K562 (cell line): ENCODE results near the gene CADPS2. TPM values are rescaled to one million over a fixed set of nuclear protein-coding genes. Genes with fewer than 3 reads are reported as not detected.

Experiments
- ATAC-seq: fragments of 200-7000 bp; cut with Tn5 transposase; 3 replicates; pipeline ENCODE4 v1.9.1; 2020; ENCODE audit warnings: moderate library complexity
- BruUV-seq: library from RNA; stranded (reverse); fragments of 400-500 nt; replicated peaks from 2 replicates; lab custom pipeline; 2021; lab: Mats Ljungman, UMichigan
- CTCF ChIA-PET: fragments of 300-600 bp; formaldehyde crosslinking; extraction: SDS; loops from one replicate; lab custom pipeline; 2021; ENCODE audit warnings: low intra/inter-chr PET ratio; lab: Yijun Ruan, JAX
- POLR2A ChIA-PET: fragments of 300-600, 350-650 bp; sonication (Branson Sonifier 250); formaldehyde crosslinking; extraction: SDS; loops from one replicate; lab custom pipeline; 2021; ENCODE audit warnings: antibody characterized with exemption, inconsistent platforms; lab: Yijun Ruan, JAX
- DNase-seq, 4 experiments: peaks; one replicate each; pipeline versions ENCODE4 v3.0.0 to v3.0.0-alpha.2; 2011 to 2018; ENCODE audit warnings: low spot score in 3 of 4, mixed read lengths in 3 of 4; ENCODE audit errors: extremely low read depth in 1 of 4
- FAIRE-seq: peaks from 2 replicates; lab custom pipeline; 2011; peaks lifted over from hg19 to GRCh38; lab: Jason Lieb, UNC
- H2AFZ ChIP-seq: 2 replicates; pipeline ENCODE4 v1.6.0; 2011; ENCODE audit warnings: low read depth, low read length, control low read depth, inconsistent platforms
- H3K27ac ChIP-seq: fragments of 200-600 bp; 3 replicates; pipeline ENCODE4 v1.8.0; 2011; ENCODE audit warnings: low read depth, mild to moderate bottlenecking, control low read depth, inconsistent platforms, low read length, moderate library complexity, mixed read lengths; ENCODE audit errors: extremely low read depth
- H3K27me3 ChIP-seq, 2 experiments: fragments of 300-600 bp in 1 of 2; 2 replicates in 1 of 2; 3 replicates in 1 of 2; pipeline versions ENCODE4 v1.6.0 to v1.8.0; 2011; ENCODE audit warnings: inconsistent platforms in 2 of 2, low read length in 2 of 2, mild to moderate bottlenecking in 1 of 2, mixed read lengths in 1 of 2, moderate library complexity in 1 of 2; ENCODE audit not compliant: control insufficient read depth in 2 of 2, insufficient read depth in 2 of 2
- H3K36me3 ChIP-seq: fragments of 300-600 bp; 3 replicates; pipeline ENCODE4 v1.8.0; 2011; ENCODE audit warnings: mild to moderate bottlenecking, low read length, inconsistent platforms; ENCODE audit not compliant: control insufficient read depth, insufficient read depth
- H3K4me1 ChIP-seq, 2 experiments: fragments of 200-600 bp in 1 of 2; replicated peaks in 1 of 2; 2 replicates in 1 of 2; 3 replicates in 1 of 2; pipeline versions ENCODE4 v1.5.1 to v1.8.0; 2011; ENCODE audit warnings: inconsistent platforms in 2 of 2, low read length in 2 of 2, mild to moderate bottlenecking in 1 of 2, mixed read lengths in 1 of 2, moderate library complexity in 1 of 2; ENCODE audit not compliant: control insufficient read depth in 2 of 2, insufficient read depth in 2 of 2
- H3K4me2 ChIP-seq: 2 replicates; pipeline ENCODE4 v1.6.1; 2011; ENCODE audit warnings: low read length, control low read depth, inconsistent platforms, mixed read lengths; ENCODE audit not compliant: insufficient read depth
- H3K4me3 ChIP-seq: fragments of 200-600 bp; sonication (generic), shearing (Covaris generic); 2 replicates; pipeline ENCODE4 v1.5.1; 2016; ENCODE audit warnings: control low read depth, inconsistent platforms
- H3K79me2 ChIP-seq: fragments of 200-600 bp; 3 replicates; pipeline ENCODE4 v1.8.0; 2011; ENCODE audit warnings: low read length, inconsistent platforms; ENCODE audit not compliant: control insufficient read depth, insufficient read depth
- H3K9ac ChIP-seq, 2 experiments: 2 replicates each; pipeline versions ENCODE4 v1.6.0 to v1.6.1; 2011; ENCODE audit warnings: low read depth in 2 of 2, low read length in 2 of 2, control low read depth in 1 of 2, inconsistent platforms in 1 of 2, mild to moderate bottlenecking in 1 of 2, mixed read lengths in 1 of 2; ENCODE audit not compliant: insufficient read depth in 1 of 2
- H3K9me1 ChIP-seq: one replicate; pipeline ENCODE4 v1.6.0; 2011; ENCODE audit warnings: inconsistent platforms, mild to moderate bottlenecking, low read length, moderate library complexity; ENCODE audit not compliant: control insufficient read depth, insufficient read depth
- H3K9me3 ChIP-seq: replicated peaks from 2 replicates; pipeline ENCODE4 v1.5.1; 2011; ENCODE audit warnings: low read depth, low read length, inconsistent platforms; ENCODE audit not compliant: control insufficient read depth, insufficient read depth
- H4K20me1 ChIP-seq: replicated peaks from 2 replicates; pipeline ENCODE4 v1.6.1; 2011; ENCODE audit warnings: low read length, inconsistent platforms, mixed read lengths; ENCODE audit not compliant: control insufficient read depth, insufficient read depth
- CCNT2 ChIP-seq: IDR thresholded peaks from 2 replicates; pipeline ENCODE4 v1.6.1; 2011; ENCODE audit warnings: borderline replicate concordance, low read depth, mild to moderate bottlenecking, moderate library complexity, mixed read lengths, low read length; ENCODE audit not compliant: insufficient read length; ENCODE audit errors: extremely low read depth
- HNRNPK ChIP-seq: fragments of 200-400 bp; formaldehyde crosslinking; IDR thresholded peaks from one replicate; pipeline ENCODE4 v1.6.1; 2018; ENCODE audit warnings: mild to moderate bottlenecking, low read depth, low read length; ENCODE audit not compliant: poor library complexity, severe bottlenecking
- LARP7 ChIP-seq: fragments of 450-650 bp; IDR thresholded peaks from 2 replicates; pipeline ENCODE4 v1.6.1; 2016
- MYC ChIP-seq, 2 experiments: fragments of 250-450 bp in 1 of 2; sonication (Bioruptor Pico) in 1 of 2; IDR thresholded peaks; 2 replicates each; pipeline versions ENCODE4 v1.5.1 to v1.6.1; 2012 to 2021; ENCODE audit warnings: low read depth in 2 of 2, borderline replicate concordance in 1 of 2, improper control_type of control experiment in 1 of 2, low read length in 1 of 2, mild to moderate bottlenecking in 1 of 2, moderate library complexity in 1 of 2
- NR3C1 ChIP-seq: sonication (generic); formaldehyde crosslinking; IDR thresholded peaks from 2 replicates; pipeline ENCODE4 v1.8.1; 2022; ENCODE audit warnings: missing genetic modification reagents
- POLR2B ChIP-seq: fragments of 450-650 bp; IDR thresholded peaks from 2 replicates; pipeline ENCODE4 v1.6.1; 2018; ENCODE audit warnings: low read depth; ENCODE audit not compliant: partially characterized antibody
- SMAD4 ChIP-seq: fragments of 250-450 bp; sonication (Bioruptor Pico); conservative IDR thresholded peaks from 2 replicates; pipeline ENCODE4 v1.8.0; 2021; ENCODE audit warnings: inconsistent platforms, mild to moderate bottlenecking, moderate library complexity
- SMARCB1 ChIP-seq: IDR thresholded peaks from 2 replicates; pipeline ENCODE4 v1.6.1; 2011; ENCODE audit warnings: improper control_type of control experiment, low read depth; ENCODE audit not compliant: insufficient read length
- ZNF584 ChIP-seq: fragments of 200-800 bp; sonication (Bioruptor generic); IDR thresholded peaks from 2 replicates; pipeline ENCODE4 v1.6.1; 2016; ENCODE audit warnings: low read depth, mild to moderate bottlenecking, missing genetic modification characterization, missing compliant biosample characterization
- ZNF740 ChIP-seq, 3 experiments: fragments of 200-800 bp in 1 of 3; sonication (Bioruptor generic) in 1 of 3; sonication (generic) in 1 of 3; formaldehyde crosslinking in 1 of 3; IDR thresholded peaks; 2 replicates each; pipeline versions ENCODE4 v1.6.1 to v1.8.0; 2016 to 2022; ENCODE audit warnings: mild to moderate bottlenecking in 2 of 3, missing compliant biosample characterization in 2 of 3, missing genetic modification characterization in 2 of 3, missing genetic modification reagents in 1 of 3
- WGBS: fragments of 100-300 bp; shearing (Covaris generic); methylation state at CpG from one replicate; pipeline ENCODE4 v1.1.6; 2016; ENCODE audit warnings: low coverage, mixed read lengths; ENCODE audit not compliant: insufficient coverage; ENCODE audit errors: missing lambda C conversion rate; 5-methylcytosine and 5-hydroxymethylcytosine counted together
- in situ Hi-C: fragments of 300-500 bp; cut with MboI; formaldehyde crosslinking; loops from 4 replicates; pipeline ENCODE4 v1.15.0; 2018; ENCODE audit warnings: inconsistent platforms, mixed read lengths
- intact Hi-C: fragments of 100-400 bp; cut with micrococcal nuclease; formaldehyde crosslinking; loops from 2 replicates; pipeline ENCODE4 v1.14.2; 2022
- polyA plus RNA-seq, 8 experiments: library from polyadenylated mRNA; depleted of rRNA in 4 of 8; stranded (reverse) in 5 of 8; unstranded in 3 of 8; fragments of >200 nt; fragmentation: Nextera tagmentation in 2 of 8; fragmentation: Illumina TruSeq in 1 of 8; extraction: Ambion mirVana in 2 of 8; extraction: Trizol in 1 of 8; gene quantifications; 2 replicates each; pipeline versions ENCODE4 v1.2.1 to v1.2.3, GENCODE V29; 2011 to 2014; ENCODE audit warnings: inconsistent platforms in 1 of 8, missing spikeins in 1 of 8
- total RNA-seq, 7 experiments: library from RNA; depleted of rRNA in 6 of 7; stranded (reverse); fragments of >200 nt in 6 of 7; fragmentation: Illumina TruSeq in 2 of 7; extraction: Trizol in 2 of 7; gene quantifications; 2 replicates each; pipeline versions ENCODE4 v1.2.1 to v1.2.3, GENCODE V29; 2011 to 2021; ENCODE audit warnings: low replicate concordance in 1 of 7
- TF ChIP-seq, protein P1 (sequence below): IDR thresholded peaks from 2 replicates; pipeline ENCODE4 v1.6.1; 2011; ENCODE audit not compliant: insufficient read length; ENCODE audit errors: extremely low read depth

The CADPS2 gene
- total and polyA plus RNA-seq, 9 of the 15 experiments (the other 6 are each of a cell fraction or from before 2014, with no cell fraction given), result 0.03 to 0.14 (median 0.04) TPM; not detected in 1

DNA sequence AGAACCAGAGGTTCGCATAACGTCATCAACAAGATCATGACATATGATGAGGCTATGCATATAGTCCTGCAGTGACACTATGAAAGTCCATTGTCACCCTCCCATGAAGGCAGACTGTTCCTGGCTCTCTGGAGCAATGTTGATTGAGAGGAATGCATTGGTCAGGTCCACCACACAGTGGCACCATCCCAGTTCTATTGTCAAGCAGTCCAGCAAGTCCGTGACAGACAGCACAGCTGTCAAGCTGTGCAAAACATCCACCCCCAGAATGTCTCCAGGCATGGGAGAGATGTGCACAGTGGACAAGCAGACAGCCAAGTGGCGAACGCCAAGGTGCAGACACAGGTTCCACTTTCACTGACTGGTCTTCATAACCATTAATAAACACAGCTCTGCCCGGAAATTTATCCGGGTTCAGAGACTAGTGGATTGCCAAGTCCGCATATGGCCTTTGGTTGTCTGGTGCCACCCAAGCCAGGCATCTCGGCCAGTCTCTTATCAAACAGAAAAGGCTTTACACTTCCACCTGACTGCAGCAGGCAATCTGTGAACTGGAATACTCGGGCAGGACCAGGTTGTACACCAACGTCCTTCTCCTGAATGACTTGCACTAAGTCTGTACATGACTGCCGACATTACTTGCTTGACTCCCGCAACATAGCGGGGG, 194.6 kb downstream of the CADPS2 start:
- Histone ChIP-seq H3K4me2 (no peak overlapping the region), H3K4me1 (no peaks in the 10 kb centered on the region), H3K9me1 (no peaks in the 10 kb centered on the region), H3K4me3 (no peak overlapping the region), H3K36me3 (no peaks in the 10 kb centered on the region), H3K27me3 (no peaks in the 10 kb centered on the region), H4K20me1 (no peaks in the 10 kb centered on the region), H3K9me3 (no peaks in the 10 kb centered on the region; the same call in 1 of the 2 replicates), H3K27ac (no peak overlapping the region), H2AFZ (no peak overlapping the region), H3K79me2 (no peaks in the 10 kb centered on the region), H3K9ac (no peak overlapping the region)
- ChIA-PET POLR2A (no interaction called here), CTCF (no interaction called here)
- no TSS peak for BruUV-seq
- in situ Hi-C loops (no loop called here), intact Hi-C loops (no loop called here)
- TF ChIP-seq ZNF584 (CRISPR knock-in tag) (no peak), SMARCB1 (no peak), CCNT2 (no peak)
- DNase-seq (no peak), ATAC-seq (no peak), FAIRE-seq (no peak)
- 2% methylated on average over 14 of the region's 14 CpGs for WGBS

GRCh38 chr7:122689346-122690109, 196.7 kb downstream of the CADPS2 start:
- Histone ChIP-seq H3K36me3 (no peaks in the 10 kb centered on the region), H4K20me1 (no peaks in the 10 kb centered on the region), H3K4me1 (no peaks in the 10 kb centered on the region), H2AFZ (no peak overlapping the region), H3K9me3 (no peaks in the 10 kb centered on the region), H3K4me3 (no peak overlapping the region), H3K79me2 (no peaks in the 10 kb centered on the region), H3K9me1 (no peaks in the 10 kb centered on the region), H3K27ac (no peak overlapping the region), H3K4me2 (no peak overlapping the region), H3K9ac (no peak overlapping the region), H3K27me3 (no peaks in the 10 kb centered on the region)
- in situ Hi-C loops (no loop called here), intact Hi-C loops (no loop called here)
- DNase-seq, result no peak
- under 1% methylated on average over 13 of the region's 13 CpGs for WGBS
- no peak for ATAC-seq
- BruUV-seq, result no TSS peak
- ChIA-PET CTCF (no interaction called here), POLR2A (no interaction called here)
- no peak for FAIRE-seq
- TF ChIP-seq HNRNPK (no peak), NR3C1 (CRISPR knock-in tag) (no peak), MYC (IDR thresholded peaks at IDR 0.05; ENCODE audit: low read depth, low read length) (no peak), MYC (CRISPR knock-in tag; IDR thresholded peaks at IDR 0.05; ENCODE audit: borderline replicate concordance, low read depth) (no peak), LARP7 (no peak), SMAD4 (CRISPR knock-in tag) (no peak), ZNF740 (CRISPR knock-in tag; IDR thresholded peaks at IDR 0.05) (no peak), ZNF740 (tag; IDR thresholded peaks at IDR 0.05) (no peak), POLR2B (no peak)
- TF ChIP-seq, protein P1, sequence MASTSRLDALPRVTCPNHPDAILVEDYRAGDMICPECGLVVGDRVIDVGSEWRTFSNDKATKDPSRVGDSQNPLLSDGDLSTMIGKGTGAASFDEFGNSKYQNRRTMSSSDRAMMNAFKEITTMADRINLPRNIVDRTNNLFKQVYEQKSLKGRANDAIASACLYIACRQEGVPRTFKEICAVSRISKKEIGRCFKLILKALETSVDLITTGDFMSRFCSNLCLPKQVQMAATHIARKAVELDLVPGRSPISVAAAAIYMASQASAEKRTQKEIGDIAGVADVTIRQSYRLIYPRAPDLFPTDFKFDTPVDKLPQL, result no peak
